Fibroblast of villous mesenchyme (primary cell): ENCODE results near the gene PIK3R5. TPM values are rescaled to one million over a fixed set of nuclear protein-coding genes. Genes with fewer than 3 reads are reported as not detected.

Experiments used
- DNase-seq: peaks from one replicate; pipeline ENCODE4 v3.0.0-alpha.2; 2010; ENCODE audit warnings: low read depth
- H3K4me3 ChIP-seq: 2 replicates; pipeline ENCODE4 v1.5.1; 2011; ENCODE audit warnings: low read depth, mild to moderate bottlenecking, low read length
- total RNA-seq: library from RNA; depleted of rRNA; stranded (reverse); fragments of >200 nt; gene quantifications from 2 replicates; pipeline ENCODE4 v1.2.3, GENCODE V29; 2012
- TF ChIP-seq, protein P1 (sequence below): IDR thresholded peaks from 2 replicates; pipeline ENCODE4 v1.5.1; 2012; ENCODE audit warnings: low read depth, mild to moderate bottlenecking, low read length; ENCODE audit not compliant: insufficient read depth

PIK3R5 gene
- total RNA-seq, 1 donor: not detected

GRCh38 chr17:8981443-8981842, 15.9 kb upstream of the PIK3R5 start:
- TF ChIP-seq, protein P1, sequence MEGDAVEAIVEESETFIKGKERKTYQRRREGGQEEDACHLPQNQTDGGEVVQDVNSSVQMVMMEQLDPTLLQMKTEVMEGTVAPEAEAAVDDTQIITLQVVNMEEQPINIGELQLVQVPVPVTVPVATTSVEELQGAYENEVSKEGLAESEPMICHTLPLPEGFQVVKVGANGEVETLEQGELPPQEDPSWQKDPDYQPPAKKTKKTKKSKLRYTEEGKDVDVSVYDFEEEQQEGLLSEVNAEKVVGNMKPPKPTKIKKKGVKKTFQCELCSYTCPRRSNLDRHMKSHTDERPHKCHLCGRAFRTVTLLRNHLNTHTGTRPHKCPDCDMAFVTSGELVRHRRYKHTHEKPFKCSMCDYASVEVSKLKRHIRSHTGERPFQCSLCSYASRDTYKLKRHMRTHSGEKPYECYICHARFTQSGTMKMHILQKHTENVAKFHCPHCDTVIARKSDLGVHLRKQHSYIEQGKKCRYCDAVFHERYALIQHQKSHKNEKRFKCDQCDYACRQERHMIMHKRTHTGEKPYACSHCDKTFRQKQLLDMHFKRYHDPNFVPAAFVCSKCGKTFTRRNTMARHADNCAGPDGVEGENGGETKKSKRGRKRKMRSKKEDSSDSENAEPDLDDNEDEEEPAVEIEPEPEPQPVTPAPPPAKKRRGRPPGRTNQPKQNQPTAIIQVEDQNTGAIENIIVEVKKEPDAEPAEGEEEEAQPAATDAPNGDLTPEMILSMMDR: no peak
- H3K4me3 ChIP-seq: no peak overlapping the region
- no peak for DNase-seq

GRCh38 chr17:8979715-8980114, 14.2 kb upstream of the PIK3R5 start:
- TF ChIP-seq, protein P1: no peak
- DNase-seq: no peak
- no peak overlapping the region for H3K4me3 ChIP-seq

DNA sequence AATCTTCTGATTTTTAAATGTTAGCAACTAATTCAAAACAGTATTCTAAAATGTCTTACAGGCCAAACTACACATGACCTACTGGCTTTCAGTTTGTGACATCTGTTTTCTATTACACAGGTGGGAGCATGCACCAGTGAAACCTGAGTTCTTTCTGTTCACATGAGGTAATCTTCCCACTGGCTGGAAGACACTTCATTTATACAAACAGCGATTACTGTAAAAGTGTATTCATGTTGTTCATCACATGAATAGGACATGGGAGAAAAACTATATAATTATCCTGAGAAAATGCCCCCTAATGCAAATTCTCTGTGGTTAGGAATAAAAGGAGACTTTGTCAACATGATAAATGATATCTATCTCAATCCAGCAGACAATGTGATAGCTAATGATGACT, 11.1 kb upstream of the PIK3R5 start:
- no peak overlapping the region for H3K4me3 ChIP-seq
- DNase-seq: no peak
- TF ChIP-seq, protein P1: no peak

GRCh38 chr17:8975091-8975725, 9.7 kb upstream of the PIK3R5 start:
- TF ChIP-seq, protein P1: no peak
- no peak overlapping the region for H3K4me3 ChIP-seq
- no peak for DNase-seq

DNA sequence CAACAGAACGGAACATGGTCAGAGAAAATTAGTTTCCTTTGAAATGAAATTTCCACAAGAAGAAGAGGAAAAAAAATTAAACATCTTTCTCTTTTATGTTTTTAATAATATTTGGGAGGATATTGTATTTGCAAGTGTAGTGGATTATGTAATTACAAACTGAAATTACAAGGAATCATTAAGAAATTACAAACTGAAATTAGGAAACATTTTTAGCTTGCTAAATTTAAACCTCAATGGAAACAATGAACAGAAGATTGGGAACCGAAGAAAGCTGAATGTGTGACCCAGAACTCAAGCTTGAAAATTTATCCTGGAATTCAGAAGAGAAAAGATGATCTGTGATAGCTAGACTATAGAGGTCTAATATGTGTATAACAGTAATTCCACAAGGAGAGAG, 4.4 kb upstream of the PIK3R5 start:
- DNase-seq: no peak
- TF ChIP-seq, protein P1: no peak
- no peak overlapping the region for H3K4me3 ChIP-seq

DNA sequence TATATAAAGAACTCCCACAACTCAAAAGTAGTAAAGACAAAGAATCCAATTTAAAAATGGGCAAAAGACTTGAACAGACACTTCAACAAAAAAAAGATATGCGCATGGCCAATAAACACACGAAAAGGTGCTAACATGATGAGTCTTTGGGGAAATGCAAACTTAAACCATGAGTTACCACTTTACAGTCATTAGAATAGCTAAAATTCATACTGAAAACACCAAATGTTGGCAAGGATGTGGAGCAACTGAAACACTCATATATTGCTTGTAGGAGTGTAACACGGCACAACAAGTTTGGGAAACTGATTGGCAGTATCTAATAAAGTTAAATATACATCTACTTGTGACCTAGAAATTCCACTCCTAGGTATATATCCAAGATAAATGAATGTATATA, 3.0 kb upstream of the PIK3R5 start:
- H3K4me3 ChIP-seq: no peak overlapping the region
- no peak for DNase-seq
- TF ChIP-seq, protein P1: no peak

- DNase-seq: no peak
- no peak overlapping the region for H3K4me3 ChIP-seq
- TF ChIP-seq, protein P1: no peak
Observed at GRCh38 chr17:8967861-8968260, 2.4 kb upstream of the PIK3R5 start.
